HCT116 (cell line): Measurements from ENCODE around the gene RPL38. TPM values are rescaled to one million over a fixed set of nuclear protein-coding genes. Genes with fewer than 3 reads are reported as not detected.

Experiments used
- ATAC-seq: fragments of 200-7000 bp; cut with Tn5 transposase; 2 replicates; pipeline ENCODE4 v1.9.1; 2020; ENCODE audit warnings: mild to moderate bottlenecking, moderate library complexity
- BruUV-seq: library from RNA; stranded (reverse); fragments of 400-500 nt; replicated peaks from 2 replicates; lab custom pipeline; 2021; lab: Mats Ljungman, UMichigan
- CTCF ChIA-PET: fragments of 300-600 bp; sonication (Branson Sonifier 250); formaldehyde crosslinking; loops from one replicate; lab custom pipeline; 2021; ENCODE audit warnings: antibody characterized with exemption; lab: Charles Lee
- POLR2A ChIA-PET: fragments of 300-600, 350-600 bp; sonication (Branson Sonifier 250); formaldehyde crosslinking; loops from one replicate; lab custom pipeline; 2021; ENCODE audit warnings: antibody characterized with exemption; lab: Charles Lee
- RAD21 ChIA-PET, 2 experiments: fragments of 300-600 bp; sonication (Branson Sonifier 250); formaldehyde crosslinking; loops; one replicate each; lab custom pipeline; 2023; ENCODE audit warnings: low total read pairs in 2 of 2; ENCODE audit not compliant: uncharacterized antibody in 2 of 2, unreplicated experiment in 2 of 2, low non-redundant PET in 1 of 2; lab: Charles Lee
- DNase-seq: peaks from one replicate; pipeline ENCODE4 v3.0.0-alpha.2; 2010; ENCODE audit warnings: low read depth, low spot score
- H2AFZ ChIP-seq: fragments of 200-600 bp; shearing (Covaris generic), sonication (generic); 2 replicates; pipeline ENCODE4 v1.6.1; 2017; ENCODE audit warnings: low read depth, mixed run types, mixed read lengths, antibody characterized with exemption, low read length; ENCODE audit not compliant: poor library complexity, severe bottlenecking
- H3K27ac ChIP-seq: 2 replicates; pipeline ENCODE4 v1.5.1; 2012; ENCODE audit warnings: low read depth, low read length
- H3K27me3 ChIP-seq: fragments of 200-600 bp; sonication (generic); 2 replicates; pipeline ENCODE4 v1.6.1; 2016; ENCODE audit warnings: mixed run types, low read length, mixed read lengths; ENCODE audit not compliant: insufficient read depth
- H3K36me3 ChIP-seq, 2 experiments: fragments of 200-500 bp in 1 of 2; fragments of 200-600 bp in 1 of 2; sonication (Bioruptor generic) in 1 of 2; sonication (generic) in 1 of 2; 2 replicates each; pipeline versions ENCODE4 v1.5.1 to v1.6.1; 2014 to 2016; ENCODE audit warnings: low read length in 2 of 2, inconsistent platforms in 1 of 2, mixed read lengths in 1 of 2, mixed run types in 1 of 2; ENCODE audit not compliant: insufficient read depth in 2 of 2, control insufficient read depth in 1 of 2
- H3K4me1 ChIP-seq, 2 experiments: fragments of 200-600 bp in 1 of 2; sonication (generic) in 1 of 2; 2 replicates each; pipeline versions ENCODE4 v1.5.1 to v1.6.1; 2012 to 2017; ENCODE audit warnings: low read length in 2 of 2, inconsistent platforms in 1 of 2, mild to moderate bottlenecking in 1 of 2, mixed read lengths in 1 of 2, mixed run types in 1 of 2, moderate library complexity in 1 of 2; ENCODE audit not compliant: insufficient read depth in 2 of 2, control insufficient read depth in 1 of 2
- H3K4me2 ChIP-seq: fragments of 200-600 bp; sonication (generic); 2 replicates; pipeline ENCODE4 v1.6.1; 2017; ENCODE audit warnings: mixed run types, low read length, mixed read lengths
- H3K4me3 ChIP-seq, 2 experiments: fragments of 200-600 bp in 1 of 2; sonication (generic) in 1 of 2; replicated peaks in 1 of 2; 2 replicates each; pipeline ENCODE4 v1.5.1; 2011 to 2016; ENCODE audit warnings: low read length in 2 of 2, control low read depth in 1 of 2, low read depth in 1 of 2, mild to moderate bottlenecking in 1 of 2, mixed read lengths in 1 of 2, mixed run types in 1 of 2
- H3K79me2 ChIP-seq: fragments of 200-600 bp; sonication (generic); 2 replicates; pipeline ENCODE4 v1.6.1; 2017; ENCODE audit warnings: mild to moderate bottlenecking, mixed run types, low read length, moderate library complexity, mixed read lengths; ENCODE audit not compliant: insufficient read depth
- H3K9ac ChIP-seq: fragments of 200-600 bp; sonication (generic); 2 replicates; pipeline ENCODE4 v1.6.1; 2016; ENCODE audit warnings: low read length, mixed read lengths
- H3K9me2 ChIP-seq: fragments of 200-600 bp; sonication (generic), shearing (Covaris generic); 2 replicates; pipeline ENCODE4 v1.6.1; 2017; ENCODE audit warnings: mixed run types, mild to moderate bottlenecking, moderate library complexity; ENCODE audit not compliant: insufficient read depth
- H3K9me3 ChIP-seq, 2 experiments: fragments of 200-500 bp in 1 of 2; fragments of 200-600 bp in 1 of 2; sonication (Bioruptor generic) in 1 of 2; sonication (generic) in 1 of 2; 2 replicates each; pipeline ENCODE4 v1.6.1; 2014 to 2017; ENCODE audit warnings: low read length in 2 of 2, mixed read lengths in 2 of 2, inconsistent platforms in 1 of 2, low read depth in 1 of 2, mild to moderate bottlenecking in 1 of 2, mixed run types in 1 of 2, moderate library complexity in 1 of 2; ENCODE audit not compliant: control insufficient read depth in 1 of 2, insufficient read depth in 1 of 2
- H4K20me1 ChIP-seq: fragments of 200-600 bp; sonication (generic), shearing (Covaris generic); 2 replicates; pipeline ENCODE4 v1.6.1; 2017; ENCODE audit warnings: mixed run types, mild to moderate bottlenecking, moderate library complexity; ENCODE audit not compliant: insufficient read depth
- CEBPB ChIP-seq: IDR thresholded peaks from 2 replicates; pipeline ENCODE4 v1.6.1; 2012; ENCODE audit warnings: low read depth
- CTCF ChIP-seq, 3 experiments: fragments of 200-600 bp in 1 of 3; sonication (generic) in 1 of 3; IDR thresholded peaks in 2 of 3; conservative IDR thresholded peaks in 1 of 3; 2 replicates each; pipeline ENCODE4 v1.5.1; 2012 to 2017; ENCODE audit warnings: low read depth in 2 of 3, low read length in 2 of 3, antibody characterized with exemption in 1 of 3, borderline replicate concordance in 1 of 3, control low read depth in 1 of 3, mild to moderate bottlenecking in 1 of 3, mixed read lengths in 1 of 3, mixed run types in 1 of 3, moderate library complexity in 1 of 3; ENCODE audit not compliant: insufficient read depth in 1 of 3
- ELF1 ChIP-seq: IDR thresholded peaks from 2 replicates; pipeline ENCODE4 v1.6.1; 2012; ENCODE audit warnings: low read depth, borderline replicate concordance
- EZH2phosphoT487 ChIP-seq: fragments of 200-600 bp; IDR thresholded peaks from 2 replicates; pipeline ENCODE4 v1.6.1; 2018; ENCODE audit warnings: antibody characterized with exemption, borderline replicate concordance
- FOSL1 ChIP-seq: IDR thresholded peaks from 2 replicates; pipeline ENCODE4 v1.6.1; 2012; ENCODE audit warnings: low read depth
- POLR2A ChIP-seq: IDR thresholded peaks from 2 replicates; pipeline ENCODE4 v1.7.0; 2011; ENCODE audit warnings: borderline replicate concordance; ENCODE audit not compliant: insufficient read depth, insufficient read length; ENCODE audit errors: extremely low read depth
- POLR2AphosphoS5 ChIP-seq: IDR thresholded peaks from 2 replicates; pipeline ENCODE4 v1.6.1; 2011; ENCODE audit warnings: mild to moderate bottlenecking, low read depth, low read length, moderate library complexity
- RAD21 ChIP-seq: IDR thresholded peaks from 2 replicates; pipeline ENCODE4 v1.6.1; 2012; ENCODE audit warnings: low read depth, mild to moderate bottlenecking
- SRF ChIP-seq: IDR thresholded peaks from 2 replicates; pipeline ENCODE4 v1.6.1; 2012; ENCODE audit warnings: low read depth
- TCF7L2 ChIP-seq: IDR thresholded peaks from 2 replicates; pipeline ENCODE4 v1.7.0; 2011; ENCODE audit warnings: borderline replicate concordance, inconsistent platforms; ENCODE audit not compliant: insufficient read depth, insufficient read length; ENCODE audit errors: extremely low read depth
- ZNF274 ChIP-seq: fragments of 200-500 bp; sonication (Bioruptor generic); IDR thresholded peaks from 2 replicates; pipeline ENCODE4 v1.6.1; 2014; ENCODE audit warnings: mild to moderate bottlenecking, low read depth, low read length, inconsistent platforms
- intact Hi-C: fragments of 100-400 bp; cut with micrococcal nuclease; formaldehyde crosslinking; loops from 2 replicates; pipeline ENCODE4 v1.10.0; 2022
- total RNA-seq: library from RNA; stranded (reverse); gene quantifications from one replicate; pipeline ENCODE4 v1.2.1, GENCODE V29; 2021; ENCODE audit not compliant: unreplicated experiment

The RPL38 gene
- total RNA-seq, 1 experiment from 2014 or later, result 1,628 TPM

- Histone ChIP-seq H3K27me3 (no peaks in the 10 kb centered on the region), H3K36me3 (no peaks in the 10 kb centered on the region; a peak in 2 of 4 replicates), H3K4me1 (no peaks in the 10 kb centered on the region), H2AFZ (no peak overlapping the region), H3K9ac (no peak overlapping the region), H3K9me3 (no peaks in the 10 kb centered on the region), H3K27ac (no peak overlapping the region), H3K4me2 (no peak overlapping the region), H3K4me3 (no peak overlapping the region), H4K20me1 (no peaks in the 10 kb centered on the region), H3K9me2 (no peaks in the 10 kb centered on the region), H3K79me2 (no peaks in the 10 kb centered on the region)
- ChIA-PET POLR2A (no interaction called here), CTCF (no interaction called here), RAD21 (no interaction called here)
- intact Hi-C loops, result no loop called here
- ATAC-seq (no peak), DNase-seq (no peak)
- no peak for TF ChIP-seq ELF1
- TF ChIP-seq RAD21, result no peak
- TF ChIP-seq TCF7L2, result no peak
- no peak for TF ChIP-seq ZNF274
- no peak for TF ChIP-seq EZH2phosphoT487
- no peak for TF ChIP-seq POLR2A
- TF ChIP-seq FOSL1, result no peak
- TF ChIP-seq SRF, result no peak
- no peak for TF ChIP-seq POLR2AphosphoS5
- no peak for TF ChIP-seq CTCF (IDR thresholded peaks at IDR 0.05 in 2 of 3, conservative IDR thresholded peaks at IDR 0.05 in 1 of 3; ENCODE audit: borderline replicate concordance in 1 of 3, insufficient read depth in 1 of 3, low read depth in 2 of 3, low read length in 2 of 3)
- TF ChIP-seq CEBPB, result no peak
- no TSS peak for BruUV-seq
Measured at GRCh38 chr17:74251051-74251450, 47.6 kb downstream of the RPL38 start.
